SK-N-DZ (cell line): Measurements from ENCODE around the gene FAM227B.

Source experiments
- DNase-seq: peaks from one replicate; pipeline ENCODE4 v3.0.0-alpha.2; 2015; ENCODE audit warnings: low spot score

The FAM227B gene

GRCh38 chr15:49300856-49301255 lies 319.8 kb downstream of the FAM227B start:
- no peak for DNase-seq

DNA sequence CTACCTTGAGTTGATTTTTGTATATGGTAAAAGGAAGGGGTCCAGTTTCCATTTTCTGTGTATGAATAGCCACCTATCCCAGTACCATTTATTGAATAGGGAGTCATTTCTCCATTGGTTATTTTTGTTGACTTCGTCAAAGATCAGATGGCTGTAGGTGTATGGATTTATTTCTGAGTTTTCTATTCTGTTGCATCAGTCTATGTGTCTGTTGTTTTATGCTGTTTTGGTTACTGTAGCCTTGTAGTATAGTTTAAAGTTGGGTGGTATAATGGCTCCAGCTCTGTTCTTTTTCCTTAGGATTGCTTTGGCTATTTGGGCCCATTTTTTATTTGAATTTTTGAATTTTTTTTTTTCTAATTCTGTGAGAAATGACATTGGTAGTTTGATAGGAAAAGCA lies 323.0 kb downstream of the FAM227B start:
- DNase-seq = no peak

GRCh38 chr15:49296258-49296657 lies 324.4 kb downstream of the FAM227B start:
- no peak for DNase-seq

DNA sequence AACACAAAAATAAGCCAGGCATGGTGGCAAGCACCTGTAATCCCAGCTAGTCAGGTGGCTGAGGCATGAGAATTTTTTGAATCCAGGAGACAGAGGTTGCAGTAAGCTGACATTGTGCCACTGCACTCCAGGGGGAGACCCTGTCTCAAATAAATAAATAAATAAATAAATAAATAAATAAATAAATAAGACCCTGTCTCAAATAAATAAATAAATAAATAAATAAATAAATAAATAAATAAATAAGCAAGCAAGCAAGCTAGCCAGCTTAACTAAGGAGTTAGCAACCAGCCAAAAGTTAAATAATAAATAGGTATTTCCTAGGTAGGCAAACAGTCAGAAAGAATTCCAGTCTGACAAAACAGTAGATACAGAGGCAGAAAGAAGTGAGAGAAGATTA lies 326.7 kb downstream of the FAM227B start:
- no peak for DNase-seq

DNA sequence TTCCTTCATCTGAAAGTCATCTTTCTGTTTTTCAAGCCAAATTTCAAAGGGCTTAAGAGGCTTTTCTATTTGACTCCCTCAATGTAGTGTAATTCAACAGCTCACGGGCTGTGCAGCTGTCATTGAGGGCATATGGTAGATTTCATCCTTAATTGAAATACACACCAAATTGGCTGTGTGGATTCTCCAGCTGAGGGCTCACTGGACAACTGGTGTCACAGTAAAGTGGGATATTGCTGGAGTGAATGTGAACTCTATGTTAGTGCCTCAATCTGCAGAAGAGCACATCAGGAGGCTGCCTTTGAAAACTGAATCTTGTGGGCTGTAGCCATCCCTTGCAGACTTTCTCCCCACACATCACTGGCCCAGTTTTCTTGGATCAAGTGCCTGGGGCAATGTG lies 330.4 kb downstream of the FAM227B start:
- DNase-seq = peak; percentile 81

GRCh38 chr15:49288391-49288790 lies 332.2 kb downstream of the FAM227B start:
- no peak for DNase-seq

DNA sequence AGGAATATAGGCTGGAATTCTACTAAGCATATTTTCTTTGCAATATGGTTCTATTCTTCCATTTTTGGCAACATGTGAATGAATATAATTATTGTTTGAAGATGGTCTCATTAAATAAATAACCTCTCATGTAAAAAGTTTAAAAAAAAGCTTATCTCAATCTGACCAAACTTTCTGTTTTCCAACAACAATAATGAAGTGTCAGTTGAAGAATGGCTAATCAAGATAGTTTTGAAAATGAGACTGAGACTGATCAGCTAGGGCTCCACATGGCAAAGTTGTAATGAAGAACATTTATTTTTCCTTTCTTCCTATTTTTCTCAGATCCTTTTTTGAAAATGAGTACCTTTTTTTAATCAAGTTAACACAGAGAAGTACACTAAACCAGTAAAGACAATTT lies 333.1 kb downstream of the FAM227B start:
- DNase-seq = no peak

DNA sequence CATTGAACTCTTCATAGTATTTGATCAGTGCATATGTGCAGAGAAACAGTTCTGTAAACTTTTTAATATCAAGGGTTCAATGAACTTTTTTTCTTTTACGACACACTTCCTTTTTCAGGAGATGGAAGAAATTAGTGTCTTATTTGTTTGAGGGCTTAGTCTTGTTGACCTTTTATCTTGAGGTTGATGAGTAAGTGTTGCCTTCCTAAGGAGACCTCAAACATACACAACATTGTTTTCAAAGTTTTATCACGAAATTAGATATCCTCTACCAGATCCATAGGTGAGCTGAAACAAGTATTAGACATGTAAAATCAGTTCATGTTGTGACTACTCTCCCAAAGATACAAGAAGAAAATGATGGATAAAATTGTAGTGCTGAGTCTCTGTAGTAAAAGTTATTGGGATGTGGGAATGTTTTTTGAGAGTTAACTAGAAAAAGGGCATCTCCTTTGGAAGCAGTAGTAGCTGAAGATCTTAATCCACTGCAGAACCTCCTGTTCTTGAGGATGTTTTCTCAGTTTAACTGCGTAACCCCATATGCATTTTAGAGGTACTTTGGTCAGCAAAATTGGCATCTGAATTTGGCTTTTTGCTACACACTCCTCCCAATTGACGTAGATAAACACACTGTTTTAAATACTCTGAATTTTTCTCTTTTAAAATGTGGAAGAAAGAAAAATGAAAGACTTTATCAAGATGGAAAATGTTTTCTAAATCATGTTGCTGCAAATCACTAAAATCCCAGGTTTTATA lies 333.8 kb downstream of the FAM227B start:
- no peak for DNase-seq

DNA sequence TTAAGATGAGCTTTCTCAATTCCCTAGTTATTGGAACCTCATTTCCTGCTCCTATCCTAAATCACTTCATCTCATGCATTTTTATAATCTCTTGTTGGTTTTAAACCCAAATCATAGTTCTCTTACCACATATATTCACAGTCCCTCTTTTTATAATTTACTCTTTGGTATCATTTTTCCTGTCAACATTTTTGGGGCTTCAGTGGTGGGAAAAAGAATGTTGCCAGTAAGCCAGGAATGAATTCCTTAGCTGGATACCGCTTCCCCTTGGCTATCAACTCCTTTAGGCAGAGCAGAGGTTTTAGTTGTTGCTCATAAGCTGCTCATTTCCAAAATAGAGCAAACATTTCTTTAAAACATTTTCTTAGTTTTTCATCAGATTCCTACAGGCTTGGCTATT lies 338.3 kb downstream of the FAM227B start:
- DNase-seq = no peak

GRCh38 chr15:49279521-49280456 lies 340.8 kb downstream of the FAM227B start:
- DNase-seq = no peak

DNA sequence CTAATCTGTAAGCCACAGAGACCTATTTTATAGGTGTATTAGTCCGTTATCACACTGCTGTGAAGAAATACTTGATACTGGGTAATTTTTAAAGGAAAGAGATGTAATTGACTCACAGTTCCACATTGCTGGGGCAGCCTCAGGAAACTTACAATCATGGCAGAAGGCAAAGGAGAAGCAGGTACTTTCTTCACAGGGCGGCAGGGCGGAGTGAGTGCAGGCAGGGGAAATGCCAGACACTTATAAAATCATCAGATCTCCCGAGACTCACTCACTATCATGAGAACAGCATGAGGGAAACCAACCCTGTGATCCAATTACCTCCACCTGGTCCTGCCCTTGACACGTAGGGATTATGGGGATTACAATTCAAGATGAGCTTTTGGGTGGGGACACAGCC lies 341.9 kb downstream of the FAM227B start:
- DNase-seq = no peak
